ENCODE results near the gene ABHD17B. TPM values are rescaled to one million over a fixed set of nuclear protein-coding genes. Genes with fewer than 3 reads are reported as not detected.

Gene ABHD17B
- polyA plus RNA-seq, 1 experiment: 9.0 TPM

DNA sequence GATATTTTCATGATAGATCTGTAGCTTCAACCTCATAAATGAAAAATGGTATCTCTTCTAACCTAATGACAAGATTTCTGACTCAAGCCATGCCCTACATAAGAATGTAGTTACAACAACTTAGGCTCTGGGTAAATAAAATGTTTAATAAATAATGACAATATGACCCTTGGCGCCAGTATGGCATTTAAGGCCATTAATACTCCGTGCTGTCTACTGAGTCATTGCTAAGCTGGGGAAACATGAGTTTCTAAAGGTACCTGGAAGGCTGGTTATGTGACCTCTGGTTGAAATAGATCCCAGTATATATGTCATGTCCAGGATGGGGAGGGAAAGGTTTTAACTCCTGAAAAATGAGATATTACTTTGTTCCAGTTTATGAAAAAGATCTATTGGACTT is 84.7 kb downstream of the ABHD17B start:
- no peak for DNase-seq (ENCODE audit: low read depth)
- ChIA-PET CTCF (no interaction called here), POLR2A (no interaction called here)
- no peak overlapping the region for H3K4me3 ChIP-seq (ENCODE audit: low read depth, low read length)
- no peaks in the 10 kb centered on the region for H3K36me3 ChIP-seq (ENCODE audit: control insufficient read depth, insufficient read depth, low read length)
- no peaks in the 10 kb centered on the region for H3K27me3 ChIP-seq (ENCODE audit: control insufficient read depth, insufficient read depth, low read length)
- TF ChIP-seq, protein P1, sequence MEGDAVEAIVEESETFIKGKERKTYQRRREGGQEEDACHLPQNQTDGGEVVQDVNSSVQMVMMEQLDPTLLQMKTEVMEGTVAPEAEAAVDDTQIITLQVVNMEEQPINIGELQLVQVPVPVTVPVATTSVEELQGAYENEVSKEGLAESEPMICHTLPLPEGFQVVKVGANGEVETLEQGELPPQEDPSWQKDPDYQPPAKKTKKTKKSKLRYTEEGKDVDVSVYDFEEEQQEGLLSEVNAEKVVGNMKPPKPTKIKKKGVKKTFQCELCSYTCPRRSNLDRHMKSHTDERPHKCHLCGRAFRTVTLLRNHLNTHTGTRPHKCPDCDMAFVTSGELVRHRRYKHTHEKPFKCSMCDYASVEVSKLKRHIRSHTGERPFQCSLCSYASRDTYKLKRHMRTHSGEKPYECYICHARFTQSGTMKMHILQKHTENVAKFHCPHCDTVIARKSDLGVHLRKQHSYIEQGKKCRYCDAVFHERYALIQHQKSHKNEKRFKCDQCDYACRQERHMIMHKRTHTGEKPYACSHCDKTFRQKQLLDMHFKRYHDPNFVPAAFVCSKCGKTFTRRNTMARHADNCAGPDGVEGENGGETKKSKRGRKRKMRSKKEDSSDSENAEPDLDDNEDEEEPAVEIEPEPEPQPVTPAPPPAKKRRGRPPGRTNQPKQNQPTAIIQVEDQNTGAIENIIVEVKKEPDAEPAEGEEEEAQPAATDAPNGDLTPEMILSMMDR (IDR thresholded peaks at IDR 0.05; ENCODE audit: insufficient read depth, low read depth, low read length): no peak

DNA sequence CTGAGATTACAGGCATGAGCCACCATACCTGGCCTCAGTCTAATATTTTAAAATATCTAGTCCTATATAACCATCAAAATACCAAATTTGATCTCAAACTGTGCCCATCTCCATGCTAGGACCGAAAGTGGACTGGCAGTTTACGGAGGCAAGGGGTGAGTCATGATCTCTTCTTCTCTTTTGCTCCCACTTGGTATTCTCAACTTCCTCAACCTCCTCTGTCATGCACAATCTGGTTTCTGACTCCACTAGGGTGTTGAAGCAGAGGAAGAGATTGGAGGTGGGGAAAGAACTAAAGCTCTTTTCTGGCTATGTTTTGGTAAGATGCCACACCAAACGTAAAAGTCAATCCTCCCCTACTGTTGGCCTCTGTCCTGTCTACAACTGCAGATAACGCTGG is 86.7 kb downstream of the ABHD17B start:
- H3K36me3 ChIP-seq (ENCODE audit: control insufficient read depth, insufficient read depth, low read length): no peaks in the 10 kb centered on the region
- no peak for DNase-seq (ENCODE audit: low read depth)
- no peaks in the 10 kb centered on the region for H3K27me3 ChIP-seq (ENCODE audit: control insufficient read depth, insufficient read depth, low read length)
- no peak overlapping the region for H3K4me3 ChIP-seq (ENCODE audit: low read depth, low read length)
- TF ChIP-seq, protein P1 (IDR thresholded peaks at IDR 0.05; ENCODE audit: insufficient read depth, low read depth, low read length): no peak
- ChIA-PET CTCF (interaction anchor here (0.7 to 1.0 kb wide), 2 partner anchors 201 to 305 kb away, joined by 3 read pairs; no protein-coding TSS in a partner anchor), POLR2A (no interaction called here)

DNA sequence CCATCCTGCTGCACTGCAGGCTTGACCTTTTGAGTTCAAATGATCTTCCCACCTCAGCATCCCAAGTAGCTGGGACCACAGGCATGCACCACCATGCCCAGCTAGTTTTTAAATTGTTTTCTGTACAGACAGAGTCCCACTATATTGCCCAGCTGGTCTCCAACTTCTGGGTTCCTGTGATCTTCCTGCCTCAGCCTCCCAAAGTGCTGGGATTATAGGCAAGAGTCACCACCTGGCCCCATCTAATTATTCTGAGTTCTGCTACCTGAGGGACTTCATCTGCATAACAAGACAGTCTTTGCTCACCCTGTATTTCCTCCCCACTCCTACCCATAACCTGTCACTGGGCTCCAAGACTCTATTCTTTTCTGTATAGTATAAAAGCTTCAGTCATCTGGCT is 88.1 kb downstream of the ABHD17B start:
- TF ChIP-seq, protein P1 (IDR thresholded peaks at IDR 0.05; ENCODE audit: insufficient read depth, low read depth, low read length): no peak
- ChIA-PET POLR2A (no interaction called here), CTCF (interaction anchor here (7.9 kb wide), 1 partner anchor 16 kb away, joined by 65 read pairs; no protein-coding TSS in a partner anchor)
- no peak overlapping the region for H3K4me3 ChIP-seq (ENCODE audit: low read depth, low read length)
- H3K27me3 ChIP-seq (ENCODE audit: control insufficient read depth, insufficient read depth, low read length): no peaks in the 10 kb centered on the region
- DNase-seq (ENCODE audit: low read depth): no peak
- no peaks in the 10 kb centered on the region for H3K36me3 ChIP-seq (ENCODE audit: control insufficient read depth, insufficient read depth, low read length)

DNA sequence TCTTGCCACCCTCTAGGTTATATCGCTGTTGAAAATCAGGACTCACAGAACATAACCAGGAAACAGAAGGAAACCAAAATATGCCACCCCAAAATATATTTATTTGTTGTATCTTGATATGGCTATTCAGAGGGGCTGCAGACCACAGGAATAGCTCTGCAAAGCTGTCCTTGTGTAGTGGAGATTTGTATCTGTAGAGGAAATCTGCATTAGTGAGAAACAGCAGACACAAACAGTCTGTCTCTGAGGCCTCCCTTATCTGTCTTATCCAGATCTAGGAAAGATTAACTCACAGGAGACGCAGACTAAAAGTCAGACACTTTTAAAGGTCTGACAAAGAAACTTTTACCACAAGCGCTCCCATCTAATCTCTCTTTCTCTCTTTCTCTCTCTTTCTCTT is 88.5 kb downstream of the ABHD17B start:
- ChIA-PET POLR2A (no interaction called here), CTCF (interaction anchor here (7.9 kb wide), 1 partner anchor 16 kb away, joined by 65 read pairs; no protein-coding TSS in a partner anchor)
- Histone ChIP-seq H3K4me3 (ENCODE audit: low read depth, low read length) (no peak overlapping the region), H3K36me3 (ENCODE audit: control insufficient read depth, insufficient read depth, low read length) (no peaks in the 10 kb centered on the region), H3K27me3 (ENCODE audit: control insufficient read depth, insufficient read depth, low read length) (no peaks in the 10 kb centered on the region)
- TF ChIP-seq, protein P1 (IDR thresholded peaks at IDR 0.05; ENCODE audit: insufficient read depth, low read depth, low read length): no peak
- no peak for DNase-seq (ENCODE audit: low read depth)

DNA sequence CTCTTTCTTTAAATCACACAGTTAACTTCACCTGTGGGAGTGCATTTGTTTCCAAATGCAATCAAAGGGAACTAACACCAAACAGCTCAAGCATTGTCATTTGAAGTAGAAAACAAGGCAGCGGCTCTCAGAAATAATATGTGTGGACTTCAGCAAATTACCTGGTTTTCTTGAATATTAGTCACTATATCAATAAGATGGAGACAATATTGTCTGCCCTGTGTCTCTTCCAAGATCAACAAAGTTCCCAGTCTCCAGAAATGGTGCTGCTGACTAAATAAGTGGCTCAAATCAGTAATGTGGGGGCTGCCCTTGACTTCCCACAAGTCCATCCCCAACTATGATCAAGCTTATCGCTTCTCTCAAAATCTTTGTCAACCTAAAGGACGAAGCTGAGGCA is 89.6 kb downstream of the ABHD17B start:
- CTCF ChIA-PET: interaction anchor here (4.0 to 7.9 kb wide), 2 partner anchors 8 to 15 kb away, joined by 37 to 65 read pairs; no protein-coding TSS in a partner anchor
- no peak for DNase-seq (ENCODE audit: low read depth)
- Histone ChIP-seq H3K4me3 (ENCODE audit: low read depth, low read length) (no peak overlapping the region), H3K36me3 (ENCODE audit: control insufficient read depth, insufficient read depth, low read length) (no peaks in the 10 kb centered on the region), H3K27me3 (ENCODE audit: control insufficient read depth, insufficient read depth, low read length) (no peaks in the 10 kb centered on the region)
- TF ChIP-seq, protein P1 (IDR thresholded peaks at IDR 0.05; ENCODE audit: insufficient read depth, low read depth, low read length): no peak
- POLR2A ChIA-PET: no interaction called here

All from BJ (cell line).